Measurements from ENCODE around the gene SIK3. TPM values are rescaled to one million over a fixed set of nuclear protein-coding genes. Genes with fewer than 3 reads are reported as not detected.
A peak's percentile ranks its signal among the peaks of the same experiment; 100 is the strongest.

SIK3 gene
- total and polyA plus RNA-seq, 2 experiments from 2014 or later = 6.1 to 33.9 TPM

GRCh38 chr11:116925050-116925449 is 173.2 kb downstream of the SIK3 start:
- Mint-ChIP-seq H3K27ac (peak overlapping the region; percentile 73), H3K36me3 (ENCODE audit: low read depth) (peaks cover 13% of the 10 kb centered on the region; the same call in 2 of the 3 replicates)
- H3K4me2 ChIP-seq = no peak overlapping the region

More at GRCh38 chr11:116925050-116925449, 173.2 kb downstream of the SIK3 start:
- Histone ChIP-seq H3K27ac (ENCODE audit: low read depth) (no peak overlapping the region), H4K20me1 (replicated peaks; ENCODE audit: insufficient read depth) (peaks cover 3% of the 10 kb centered on the region; the same call in 1 of the 2 replicates), H3K27me3 (ENCODE audit: insufficient read depth) (no peaks in the 10 kb centered on the region), H3K79me2 (replicated peaks; ENCODE audit: insufficient read depth) (no peaks in the 10 kb centered on the region), H3F3A (replicated peaks; ENCODE audit: low read depth) (no peaks in the 10 kb centered on the region), H2AFZ (no peak overlapping the region), H3K4me1 (ENCODE audit: insufficient read depth) (peaks cover 1% of the 10 kb centered on the region; the same call in 1 of the 2 replicates), H3K4me3 (no peak overlapping the region), H3K36me3 (ENCODE audit: insufficient read depth) (no peaks in the 10 kb centered on the region; the same call in none of the 2 replicates), H3K9me2 (ENCODE audit: insufficient read depth) (no peaks in the 10 kb centered on the region)
- H3K27me3 Mint-ChIP-seq (ENCODE audit: insufficient read depth, low read depth, poor library complexity) = peaks cover 2% of the 10 kb centered on the region
- TF ChIP-seq ZNF114 (CRISPR knock-in tag; IDR thresholded peaks at IDR 0.05) = no peak
- no peak for TF ChIP-seq REST (IDR thresholded peaks at IDR 0.05; ENCODE audit: unreplicated experiment)
- no peak for TF ChIP-seq NANOG (IDR thresholded peaks at IDR 0.05; ENCODE audit: borderline replicate concordance)
- no peak for TF ChIP-seq JUNB (IDR thresholded peaks at IDR 0.05; ENCODE audit: unreplicated experiment)
- TF ChIP-seq CTCF (conservative IDR thresholded peaks at IDR 0.05; ENCODE audit: low read depth in 2 of 2) = no peak
- no peak for TF ChIP-seq CREB1 (CRISPR knock-in tag; IDR thresholded peaks at IDR 0.05; ENCODE audit: low read depth)
- no peak for TF ChIP-seq ZNF331 (CRISPR knock-in tag; IDR thresholded peaks at IDR 0.05; ENCODE audit: low read depth)
- no peak for TF ChIP-seq EZH2phosphoT487 (IDR thresholded peaks at IDR 0.05; ENCODE audit: unreplicated experiment)
- no peak for TF ChIP-seq ETS1 (IDR thresholded peaks at IDR 0.05)
- TF ChIP-seq ZNF462 (CRISPR knock-in tag; IDR thresholded peaks at IDR 0.05) = no peak
- TF ChIP-seq STAT1 (IDR thresholded peaks at IDR 0.05; ENCODE audit: unreplicated experiment) = no peak
- no peak for TF ChIP-seq EZH2 (IDR thresholded peaks at IDR 0.05; ENCODE audit: low read depth, unreplicated experiment)
- no peak for TF ChIP-seq POLR2AphosphoS5 (IDR thresholded peaks at IDR 0.05; ENCODE audit: low read depth)
- H3K9me3 Mint-ChIP-seq = no peaks in the 10 kb centered on the region
- no peak overlapping the region for H3K4me3 Mint-ChIP-seq
- peaks cover 7% of the 10 kb centered on the region for H3K4me1 Mint-ChIP-seq
- ATAC-seq (peak; percentile 43; the same call in 2 of the 3 replicates), DNase-seq (ENCODE audit: low spot score) (peak; percentile 20)

Measured in GM23338 (cell line).